NT2/D1 (cell line): ENCODE measurements around the gene DTNB.

Source experiments
- DNase-seq: peaks from one replicate; pipeline ENCODE4 v3.0.0-alpha.2; 2011; ENCODE audit warnings: low read depth, low spot score
- H3K27me3 ChIP-seq: 2 replicates; pipeline ENCODE4 v1.6.0; 2011; ENCODE audit warnings: mild to moderate bottlenecking; ENCODE audit not compliant: insufficient read length, insufficient read depth
- H3K36me3 ChIP-seq: 2 replicates; pipeline ENCODE4 v1.6.1; 2011; ENCODE audit warnings: mild to moderate bottlenecking, low read length, mixed read lengths; ENCODE audit not compliant: insufficient read depth, insufficient read length
- H3K4me1 ChIP-seq: 2 replicates; pipeline ENCODE4 v1.5.1; 2011; ENCODE audit not compliant: insufficient read depth, insufficient read length
- H3K4me3 ChIP-seq: 2 replicates; pipeline ENCODE4 v1.5.1; 2011; ENCODE audit warnings: low read depth; ENCODE audit not compliant: insufficient read length
- H3K9ac ChIP-seq: 2 replicates; pipeline ENCODE4 v1.6.0; 2011; ENCODE audit warnings: low read depth; ENCODE audit not compliant: insufficient read length
- H3K9me3 ChIP-seq: 2 replicates; pipeline ENCODE4 v1.5.1; 2011; ENCODE audit warnings: mild to moderate bottlenecking, low read length; ENCODE audit not compliant: insufficient read depth
- SUZ12 ChIP-seq: IDR thresholded peaks from 2 replicates; pipeline ENCODE4 v1.6.1; 2011; ENCODE audit not compliant: insufficient read length, insufficient read depth; ENCODE audit errors: extremely low read depth
- YY1 ChIP-seq: IDR thresholded peaks from 2 replicates; pipeline ENCODE4 v1.6.1; 2011; ENCODE audit not compliant: insufficient read length, insufficient read depth
- ZNF274 ChIP-seq: IDR thresholded peaks from 2 replicates; pipeline ENCODE4 v1.6.1; 2011; ENCODE audit warnings: mild to moderate bottlenecking, low read depth, low read length

The DTNB gene

GRCh38 chr2:25365241-25365640 lies 308.1 kb downstream of the DTNB start:
- Histone ChIP-seq H3K9ac (no peak overlapping the region), H3K4me1 (no peaks in the 10 kb centered on the region), H3K4me3 (no peak overlapping the region), H3K36me3 (no peaks in the 10 kb centered on the region), H3K9me3 (no peaks in the 10 kb centered on the region), H3K27me3 (peaks cover 12% of the 10 kb centered on the region)
- TF ChIP-seq ZNF274 (no peak), YY1 (no peak), SUZ12 (no peak)
- no peak for DNase-seq

GRCh38 chr2:25363733-25364132 lies 309.6 kb downstream of the DTNB start:
- H3K9me3 ChIP-seq, result no peaks in the 10 kb centered on the region
- H3K27me3 ChIP-seq, result peaks cover 12% of the 10 kb centered on the region
- TF ChIP-seq SUZ12, result no peak
- no peak overlapping the region for H3K9ac ChIP-seq
- no peak overlapping the region for H3K4me3 ChIP-seq
- no peak for DNase-seq
- peaks cover 4% of the 10 kb centered on the region for H3K4me1 ChIP-seq
- H3K36me3 ChIP-seq, result no peaks in the 10 kb centered on the region

GRCh38 chr2:25362434-25363145 lies 310.8 kb downstream of the DTNB start:
- no peak for DNase-seq
- TF ChIP-seq SUZ12 (no peak), YY1 (no peak), ZNF274 (no peak)
- H3K36me3 ChIP-seq, result no peaks in the 10 kb centered on the region
- H3K4me1 ChIP-seq, result peaks cover 7% of the 10 kb centered on the region
- no peaks in the 10 kb centered on the region for H3K9me3 ChIP-seq
- no peak overlapping the region for H3K9ac ChIP-seq
- no peak overlapping the region for H3K4me3 ChIP-seq
- peaks cover 12% of the 10 kb centered on the region for H3K27me3 ChIP-seq

GRCh38 chr2:25362049-25362433 lies 311.3 kb downstream of the DTNB start:
- no peak for TF ChIP-seq YY1
- TF ChIP-seq ZNF274, result no peak
- no peak for TF ChIP-seq SUZ12

GRCh38 chr2:25361261-25362048 lies 311.9 kb downstream of the DTNB start:
- DNase-seq, result no peak
- Histone ChIP-seq H3K9me3 (no peaks in the 10 kb centered on the region), H3K4me3 (no peak overlapping the region), H3K27me3 (peaks cover 12% of the 10 kb centered on the region), H3K4me1 (peaks cover 7% of the 10 kb centered on the region), H3K36me3 (no peaks in the 10 kb centered on the region), H3K9ac (peak overlapping the region; percentile 8)
- TF ChIP-seq ZNF274 (no peak), SUZ12 (no peak), YY1 (no peak)

More at GRCh38 chr2:25362049-25362433, 311.3 kb downstream of the DTNB start:
- H3K9ac ChIP-seq, result no peak overlapping the region
- no peak overlapping the region for H3K4me3 ChIP-seq
- peak; percentile 89 for DNase-seq
- peaks cover 12% of the 10 kb centered on the region for H3K27me3 ChIP-seq
- H3K4me1 ChIP-seq, result peaks cover 7% of the 10 kb centered on the region
- H3K9me3 ChIP-seq, result no peaks in the 10 kb centered on the region
- H3K36me3 ChIP-seq, result no peaks in the 10 kb centered on the region

- peaks cover 9% of the 10 kb centered on the region for H3K4me1 ChIP-seq
- H3K4me3 ChIP-seq, result no peak overlapping the region
- peaks cover 12% of the 10 kb centered on the region for H3K27me3 ChIP-seq
- TF ChIP-seq ZNF274, result no peak
- TF ChIP-seq SUZ12, result no peak
- no peak for TF ChIP-seq YY1
- no peak for DNase-seq
- peak overlapping the region; percentile 33 for H3K9ac ChIP-seq
- no peaks in the 10 kb centered on the region for H3K9me3 ChIP-seq
- H3K36me3 ChIP-seq, result no peaks in the 10 kb centered on the region
Observed at GRCh38 chr2:25358836-25359235, 314.5 kb downstream of the DTNB start.

- Histone ChIP-seq H3K9me3 (no peaks in the 10 kb centered on the region), H3K9ac (peak overlapping the region; percentile 33), H3K4me3 (no peak overlapping the region), H3K4me1 (peaks cover 9% of the 10 kb centered on the region), H3K27me3 (peaks cover 10% of the 10 kb centered on the region), H3K36me3 (no peaks in the 10 kb centered on the region)
- no peak for DNase-seq
- TF ChIP-seq YY1 (no peak), ZNF274 (no peak), SUZ12 (no peak)
Observed at GRCh38 chr2:25358249-25358815, 315.0 kb downstream of the DTNB start.
